ENCODE data around the gene ST8SIA4.

DNA sequence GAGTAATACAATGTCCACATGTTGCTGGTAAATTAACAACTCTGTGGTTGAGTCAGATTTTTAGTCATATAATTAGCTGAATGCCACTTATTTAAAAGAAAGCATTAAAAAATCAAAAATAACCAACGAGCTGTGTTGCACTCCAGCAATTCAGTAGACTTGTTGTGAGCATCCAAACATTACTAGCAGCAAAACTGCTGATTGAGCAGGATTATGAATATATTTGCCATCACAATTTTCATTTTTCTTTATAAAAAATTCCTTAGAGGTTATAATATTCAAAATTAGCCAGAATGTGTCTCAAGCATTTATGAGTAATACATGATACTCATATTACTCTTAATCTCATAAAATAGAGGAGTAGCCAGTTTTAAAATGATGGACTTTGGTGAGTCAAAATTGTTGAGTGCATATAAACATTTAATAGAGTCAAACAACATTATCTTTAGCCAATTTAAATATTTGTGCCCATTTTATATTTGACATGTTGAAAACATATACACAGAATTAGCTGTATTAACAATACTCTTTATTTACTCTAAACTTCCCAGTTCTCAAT is 44.0 kb downstream of the ST8SIA4 start:
- no peak for TF ChIP-seq CBFB (IDR thresholded peaks at IDR 0.05; ENCODE audit: low read depth)
- no peak for TF ChIP-seq FOXK2 (IDR thresholded peaks at IDR 0.05)
- no peak for TF ChIP-seq SIX5 (IDR thresholded peaks at IDR 0.05; ENCODE audit: low read depth, low read length, severe bottlenecking)
- TF ChIP-seq RBBP5 (conservative IDR thresholded peaks at IDR 0.05): no peak
- TF ChIP-seq, protein P1, sequence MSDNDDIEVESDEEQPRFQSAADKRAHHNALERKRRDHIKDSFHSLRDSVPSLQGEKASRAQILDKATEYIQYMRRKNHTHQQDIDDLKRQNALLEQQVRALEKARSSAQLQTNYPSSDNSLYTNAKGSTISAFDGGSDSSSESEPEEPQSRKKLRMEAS (IDR thresholded peaks at IDR 0.05; ENCODE audit: low read depth, low read length): no peak
- no peak for TF ChIP-seq MXI1 (IDR thresholded peaks at IDR 0.05; ENCODE audit: low read depth, low read length)
- no peak for TF ChIP-seq POLR2AphosphoS5 (IDR thresholded peaks at IDR 0.05; ENCODE audit: low read length)
- TF ChIP-seq, protein P2, sequence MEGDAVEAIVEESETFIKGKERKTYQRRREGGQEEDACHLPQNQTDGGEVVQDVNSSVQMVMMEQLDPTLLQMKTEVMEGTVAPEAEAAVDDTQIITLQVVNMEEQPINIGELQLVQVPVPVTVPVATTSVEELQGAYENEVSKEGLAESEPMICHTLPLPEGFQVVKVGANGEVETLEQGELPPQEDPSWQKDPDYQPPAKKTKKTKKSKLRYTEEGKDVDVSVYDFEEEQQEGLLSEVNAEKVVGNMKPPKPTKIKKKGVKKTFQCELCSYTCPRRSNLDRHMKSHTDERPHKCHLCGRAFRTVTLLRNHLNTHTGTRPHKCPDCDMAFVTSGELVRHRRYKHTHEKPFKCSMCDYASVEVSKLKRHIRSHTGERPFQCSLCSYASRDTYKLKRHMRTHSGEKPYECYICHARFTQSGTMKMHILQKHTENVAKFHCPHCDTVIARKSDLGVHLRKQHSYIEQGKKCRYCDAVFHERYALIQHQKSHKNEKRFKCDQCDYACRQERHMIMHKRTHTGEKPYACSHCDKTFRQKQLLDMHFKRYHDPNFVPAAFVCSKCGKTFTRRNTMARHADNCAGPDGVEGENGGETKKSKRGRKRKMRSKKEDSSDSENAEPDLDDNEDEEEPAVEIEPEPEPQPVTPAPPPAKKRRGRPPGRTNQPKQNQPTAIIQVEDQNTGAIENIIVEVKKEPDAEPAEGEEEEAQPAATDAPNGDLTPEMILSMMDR (IDR thresholded peaks at IDR 0.05 in 2 of 3, conservative IDR thresholded peaks at IDR 0.05 in 1 of 3; ENCODE audit: control insufficient read depth in 2 of 3, extremely low read depth in 1 of 3, insufficient read depth in 1 of 3, low read depth in 3 of 3, low read length in 3 of 3): no peak
- no peak for TF ChIP-seq EZH2 (IDR thresholded peaks at IDR 0.05; ENCODE audit: borderline replicate concordance, control insufficient read depth, low read depth, low read length)
- no peak for TF ChIP-seq EED (IDR thresholded peaks at IDR 0.05; ENCODE audit: low read depth)
- no peak for TF ChIP-seq EP300 (IDR thresholded peaks at IDR 0.05; ENCODE audit: borderline replicate concordance in 1 of 2, control insufficient read depth in 1 of 2, low read depth in 2 of 2, low read length in 2 of 2)

Measured in GM12878 (cell line).